ENCODE measurements around the gene GALNT4. TPM values are rescaled to one million over a fixed set of nuclear protein-coding genes. Genes with fewer than 3 reads are reported as not detected.
A peak's percentile ranks its signal among the peaks of the same experiment; 100 is the strongest.

The GALNT4 gene
- total and polyA plus RNA-seq, 2 of the 13 experiments (the other 11 are each of a cell fraction or from before 2014, with no cell fraction given), result 4.9 to 6.8 TPM

GRCh38 chr12:89528434-89528833, 3.8 kb upstream of the GALNT4 start (continued):
- TF ChIP-seq ZNF770 (CRISPR knock-in tag; IDR thresholded peaks at IDR 0.05), result no peak
- TF ChIP-seq CHD4 (IDR thresholded peaks at IDR 0.05; ENCODE audit: borderline replicate concordance, low read length), result no peak
- TF ChIP-seq STAT5B (CRISPR knock-in tag; IDR thresholded peaks at IDR 0.05), result no peak

- no peaks in the 10 kb centered on the region for H3K9me3 ChIP-seq (ENCODE audit: low read length)
- BruUV-seq (replicated peaks), result TSS peak; percentile 47
- H4K20me1 ChIP-seq (ENCODE audit: insufficient read depth, low read length), result no peaks in the 10 kb centered on the region
- no peak for FAIRE-seq
- peak; percentile 82 for DNase-seq (ENCODE audit: low spot score)
- peak within 1 kb of the TSS; percentile 91 for H3K9ac ChIP-seq (ENCODE audit: insufficient read depth, low read depth, low read length)
- peak within 1 kb of the TSS; percentile 86 to 96 (median 95) for H3K4me3 ChIP-seq (replicated peaks in 1 of 3; ENCODE audit: insufficient read depth in 1 of 3, low read depth in 2 of 3, low read length in 3 of 3)
- peak within 1 kb of the TSS; percentile 93 for H2AFZ ChIP-seq (ENCODE audit: low read length)
- in situ Hi-C loops (cut with HindIII; ENCODE audit: extremely low pct_ligation_motif_present, low pct_unique_long_range_greater_than_20kb) (loop anchor here (5.0 to 25.0 kb wide), 5 partner anchors 54 to 509 kb away; partner anchors contain the start of gene DUSP6), intact Hi-C loops (cut with micrococcal nuclease; ENCODE audit: unreplicated experiment) (loop anchor here (5.0 kb wide), 1 partner anchor 149 kb away; no protein-coding TSS in a partner anchor)
- H3K4me2 ChIP-seq (ENCODE audit: low read depth, low read length), result peak within 1 kb of the TSS; percentile 87
- POLR2A ChIA-PET, result interaction anchor here (3.6 kb wide), 1 partner anchor 173 kb away, joined by 27 read pairs; the partner anchor contains the start of gene DUSP6
- peak within 1 kb of the TSS; percentile 81 for H3K27ac ChIP-seq (ENCODE audit: extremely low read length, insufficient read depth, low read length)
- H3K36me3 ChIP-seq (replicated peaks in 1 of 2; ENCODE audit: control insufficient read depth in 1 of 2, insufficient read depth in 2 of 2, low read length in 2 of 2), result no peaks in the 10 kb centered on the region
- H3K27me3 ChIP-seq (ENCODE audit: control insufficient read depth in 1 of 2, insufficient read depth in 2 of 2, low read length in 2 of 2), result no peaks in the 10 kb centered on the region
- CTCF ChIA-PET (ENCODE audit: low intra/inter-chr PET ratio, low total read pairs), result interaction anchor here (1.6 to 3.0 kb wide), 2 partner anchors 55 to 507 kb away, joined by 5 to 29 read pairs; no protein-coding TSS in a partner anchor
- peaks cover 45% of the 10 kb centered on the region for H3K4me1 ChIP-seq (ENCODE audit: insufficient read depth, low read length)
- WGBS (ENCODE audit: low lambda C conversion rate), result 2% methylated on average over 20 of the region's 39 CpGs
- H3K79me2 ChIP-seq (ENCODE audit: insufficient read depth, low read length), result peaks cover 39% of the 10 kb centered on the region
- peak; percentile 83 for ATAC-seq
- TF ChIP-seq HDAC6 (IDR thresholded peaks at IDR 0.05; ENCODE audit: low read depth, low read length), result no peak
- no peak for TF ChIP-seq NBN (conservative IDR thresholded peaks at IDR 0.05)
- peak; percentile 74 for TF ChIP-seq ZGPAT (CRISPR knock-in tag; IDR thresholded peaks at IDR 0.05)
- peak; percentile 86 for TF ChIP-seq MAX (IDR thresholded peaks at IDR 0.05)
- no peak for TF ChIP-seq ESRRA (CRISPR knock-in tag; IDR thresholded peaks at IDR 0.05; ENCODE audit: low read depth)
- TF ChIP-seq ZNF44 (CRISPR knock-in tag; IDR thresholded peaks at IDR 0.05), result no peak
- 0 out of 2 replicates have a peak, but pooled peaks have one; percentile 45 for TF ChIP-seq MXD4 (CRISPR knock-in tag; IDR thresholded peaks at IDR 0.05)
- peak; percentile 74; the same call in 1 of the 2 replicates for TF ChIP-seq ZNF552 (CRISPR knock-in tag; IDR thresholded peaks at IDR 0.05; ENCODE audit: borderline replicate concordance)
- no peak for TF ChIP-seq ZNF629 (CRISPR knock-in tag; conservative IDR thresholded peaks at IDR 0.05)
- peak; percentile 95 for TF ChIP-seq ZNF574 (CRISPR knock-in tag; IDR thresholded peaks at IDR 0.05)
Observed at GRCh38 chr12:89525824-89526770, 1.5 kb upstream of the GALNT4 start, which contains the start of gene POC1B. Gene POC1B (minus strand): TSS chr12:89526047. CDS start chr12:89525895, 152 bp downstream.
